Measurements from ENCODE around the gene SAMD3. TPM values are rescaled to one million over a fixed set of nuclear protein-coding genes. Genes with fewer than 3 reads are reported as not detected.

Gene SAMD3
- total and polyA plus RNA-seq, 7 donors, result 0.09 to 0.66 (median 0.28) TPM; not detected in 2

- DNase-seq (no peak), ATAC-seq (no peak)
- no peak overlapping the region for H3K27ac ChIP-seq
- H3K9me3 ChIP-seq, result no peaks in the 10 kb centered on the region
- no peaks in the 10 kb centered on the region for H3K27me3 ChIP-seq (ENCODE audit: insufficient read depth in 3 of 3, low read length in 2 of 3)
- H3K4me3 ChIP-seq, result no peak overlapping the region
- intact Hi-C loops (cut with DNase I), result no loop called here
- TF ChIP-seq, protein P1, sequence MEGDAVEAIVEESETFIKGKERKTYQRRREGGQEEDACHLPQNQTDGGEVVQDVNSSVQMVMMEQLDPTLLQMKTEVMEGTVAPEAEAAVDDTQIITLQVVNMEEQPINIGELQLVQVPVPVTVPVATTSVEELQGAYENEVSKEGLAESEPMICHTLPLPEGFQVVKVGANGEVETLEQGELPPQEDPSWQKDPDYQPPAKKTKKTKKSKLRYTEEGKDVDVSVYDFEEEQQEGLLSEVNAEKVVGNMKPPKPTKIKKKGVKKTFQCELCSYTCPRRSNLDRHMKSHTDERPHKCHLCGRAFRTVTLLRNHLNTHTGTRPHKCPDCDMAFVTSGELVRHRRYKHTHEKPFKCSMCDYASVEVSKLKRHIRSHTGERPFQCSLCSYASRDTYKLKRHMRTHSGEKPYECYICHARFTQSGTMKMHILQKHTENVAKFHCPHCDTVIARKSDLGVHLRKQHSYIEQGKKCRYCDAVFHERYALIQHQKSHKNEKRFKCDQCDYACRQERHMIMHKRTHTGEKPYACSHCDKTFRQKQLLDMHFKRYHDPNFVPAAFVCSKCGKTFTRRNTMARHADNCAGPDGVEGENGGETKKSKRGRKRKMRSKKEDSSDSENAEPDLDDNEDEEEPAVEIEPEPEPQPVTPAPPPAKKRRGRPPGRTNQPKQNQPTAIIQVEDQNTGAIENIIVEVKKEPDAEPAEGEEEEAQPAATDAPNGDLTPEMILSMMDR (IDR thresholded peaks at IDR 0.05), result no peak
- WGBS, 3 donors, result 93 to 96% (median 96%) methylated on average over 3 of the region's 3 CpGs
- H3K36me3 ChIP-seq (ENCODE audit: insufficient read depth in 1 of 2, low read depth in 1 of 2), result peaks cover 2 to 4% of the 10 kb centered on the region in 2 donors
- no peaks in the 10 kb centered on the region for H3K4me1 ChIP-seq
Observed at GRCh38 chr6:130099119-130099518, 123.6 kb downstream of the SAMD3 start.

GRCh38 chr6:130098317-130098716, 124.4 kb downstream of the SAMD3 start:
- H3K4me1 ChIP-seq, result no peaks in the 10 kb centered on the region
- DNase-seq, result no peak
- intact Hi-C loops (cut with DNase I), result no loop called here
- TF ChIP-seq, protein P1 (IDR thresholded peaks at IDR 0.05), result no peak
- WGBS, 3 donors, result 80 to 88% (median 81%) methylated on average over 4 of the region's 4 CpGs
- no peak overlapping the region for H3K4me3 ChIP-seq
- H3K9me3 ChIP-seq, result no peaks in the 10 kb centered on the region
- peaks cover 2 to 7% of the 10 kb centered on the region in 2 donors for H3K36me3 ChIP-seq (ENCODE audit: insufficient read depth in 1 of 2, low read depth in 1 of 2)
- no peak for ATAC-seq
- H3K27me3 ChIP-seq (ENCODE audit: insufficient read depth in 3 of 3, low read length in 2 of 3), result no peaks in the 10 kb centered on the region
- no peak overlapping the region for H3K27ac ChIP-seq

Other genes with a start within 250 kb of the SAMD3 start
- 1 to 10 TPM; 1.4 to 3.2 (median 2.4) TPM for gene L3MBTL3, start 204.4 kb downstream of the SAMD3 start, total RNA-seq
- 1 to 10 TPM in 2 of 3 donors, under 1 TPM in 1; 1.00 to 3.1 (median 1.1) TPM for gene L3MBTL3, start 204.4 kb downstream of the SAMD3 start, polyA plus RNA-seq
- under 1 TPM; 0.06 to 0.81 (median 0.21) TPM for gene TMEM200A, start 143.1 kb upstream of the SAMD3 start, total RNA-seq
- under 1 TPM; 0.05 to 0.12 (median 0.11) TPM for gene TMEM200A, start 143.1 kb upstream of the SAMD3 start, polyA plus RNA-seq